ENCODE results near the gene DAPK2. TPM values are rescaled to one million over a fixed set of nuclear protein-coding genes. Genes with fewer than 3 reads are reported as not detected.

DAPK2 gene
- total RNA-seq, 1 donor = 23.5 TPM

DNA sequence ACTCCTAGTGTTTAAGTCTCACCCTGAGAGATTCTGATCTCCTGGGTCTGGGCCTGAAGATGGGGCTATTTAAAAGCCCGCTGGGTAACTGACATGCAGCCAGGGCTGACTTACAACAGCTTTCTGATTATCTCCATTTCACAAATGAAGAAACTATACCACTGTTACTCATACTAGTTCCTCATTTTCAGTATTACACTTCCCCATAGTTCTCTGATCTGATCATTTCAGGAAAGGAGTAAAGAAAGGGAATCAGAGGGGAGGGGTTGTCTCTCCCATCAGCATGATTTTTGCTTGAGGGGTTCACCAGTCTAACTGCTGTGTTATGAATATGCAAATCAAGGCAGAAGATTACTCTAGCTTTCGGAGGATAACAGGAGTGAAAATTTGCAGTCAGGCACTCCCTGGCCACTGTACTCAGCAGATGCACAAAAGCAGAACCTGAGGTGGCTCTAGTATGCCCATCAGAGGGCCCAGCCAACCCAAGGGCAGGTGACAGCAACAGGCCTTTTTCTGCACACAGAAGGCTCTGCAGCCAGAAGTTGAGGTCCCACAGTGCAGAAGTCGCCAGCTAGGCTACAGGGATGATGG, 59.4 kb downstream of the DAPK2 start:
- Histone ChIP-seq H3K4me1 (ENCODE audit: insufficient read depth, low read length) (peaks cover 3% of the 10 kb centered on the region), H3K4me3 (ENCODE audit: insufficient read depth, low read length) (no peak overlapping the region), H3K79me2 (ENCODE audit: insufficient read depth, low read length) (no peaks in the 10 kb centered on the region), H3K9me3 (ENCODE audit: low read depth, low read length) (no peaks in the 10 kb centered on the region), H3K36me3 (ENCODE audit: insufficient read depth, low read length) (no peaks in the 10 kb centered on the region), H3K27ac (ENCODE audit: low read depth, low read length) (no peak overlapping the region), H3K27me3 (ENCODE audit: insufficient read depth, low read length) (peaks cover 2% of the 10 kb centered on the region), H3K4me2 (ENCODE audit: insufficient read depth, low read length) (no peak overlapping the region), H2AFZ (ENCODE audit: low read length) (no peak overlapping the region), H4K20me1 (ENCODE audit: insufficient read depth, low read length) (no peaks in the 10 kb centered on the region)
- TF ChIP-seq CTCF (IDR thresholded peaks at IDR 0.05; ENCODE audit: extremely low read depth, low read depth, low read length) = no peak
- DNase-seq (ENCODE audit: insufficient read length, low spot score, missing footprints) = no peak

DNA sequence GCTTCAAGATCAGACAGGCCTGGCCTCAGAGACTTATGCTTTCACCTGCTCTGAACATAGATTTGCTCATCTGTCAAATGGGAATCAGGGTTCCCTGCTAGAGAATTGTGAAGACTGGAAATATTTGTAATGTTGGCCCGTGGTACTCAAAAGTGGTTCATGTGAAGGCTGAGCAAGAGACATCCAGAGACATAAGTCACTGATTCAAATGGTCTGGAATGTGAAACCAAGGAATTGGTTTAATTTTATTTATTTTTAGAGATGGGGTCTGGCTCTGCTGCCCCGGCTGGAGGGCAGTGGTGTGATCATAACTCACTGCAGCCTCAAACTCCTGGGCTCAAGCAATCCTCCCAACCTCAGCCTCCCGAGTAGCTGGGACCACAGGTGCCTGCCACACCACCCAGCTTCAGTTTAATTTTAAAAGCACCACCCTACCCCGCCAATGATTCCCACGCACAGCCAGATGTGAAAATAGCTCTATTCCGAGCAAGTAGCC, 60.1 kb downstream of the DAPK2 start:
- Histone ChIP-seq H3K4me1 (ENCODE audit: insufficient read depth, low read length) (peaks cover 3% of the 10 kb centered on the region), H2AFZ (ENCODE audit: low read length) (no peak overlapping the region), H3K9me3 (ENCODE audit: low read depth, low read length) (no peaks in the 10 kb centered on the region), H3K36me3 (ENCODE audit: insufficient read depth, low read length) (no peaks in the 10 kb centered on the region), H3K27ac (ENCODE audit: low read depth, low read length) (no peak overlapping the region), H4K20me1 (ENCODE audit: insufficient read depth, low read length) (no peaks in the 10 kb centered on the region), H3K4me3 (ENCODE audit: insufficient read depth, low read length) (no peak overlapping the region), H3K4me2 (ENCODE audit: insufficient read depth, low read length) (no peak overlapping the region), H3K79me2 (ENCODE audit: insufficient read depth, low read length) (no peaks in the 10 kb centered on the region), H3K27me3 (ENCODE audit: insufficient read depth, low read length) (peaks cover 2% of the 10 kb centered on the region)
- DNase-seq (ENCODE audit: insufficient read length, low spot score, missing footprints) = no peak
- no peak for TF ChIP-seq CTCF (IDR thresholded peaks at IDR 0.05; ENCODE audit: extremely low read depth, low read depth, low read length)

DNA sequence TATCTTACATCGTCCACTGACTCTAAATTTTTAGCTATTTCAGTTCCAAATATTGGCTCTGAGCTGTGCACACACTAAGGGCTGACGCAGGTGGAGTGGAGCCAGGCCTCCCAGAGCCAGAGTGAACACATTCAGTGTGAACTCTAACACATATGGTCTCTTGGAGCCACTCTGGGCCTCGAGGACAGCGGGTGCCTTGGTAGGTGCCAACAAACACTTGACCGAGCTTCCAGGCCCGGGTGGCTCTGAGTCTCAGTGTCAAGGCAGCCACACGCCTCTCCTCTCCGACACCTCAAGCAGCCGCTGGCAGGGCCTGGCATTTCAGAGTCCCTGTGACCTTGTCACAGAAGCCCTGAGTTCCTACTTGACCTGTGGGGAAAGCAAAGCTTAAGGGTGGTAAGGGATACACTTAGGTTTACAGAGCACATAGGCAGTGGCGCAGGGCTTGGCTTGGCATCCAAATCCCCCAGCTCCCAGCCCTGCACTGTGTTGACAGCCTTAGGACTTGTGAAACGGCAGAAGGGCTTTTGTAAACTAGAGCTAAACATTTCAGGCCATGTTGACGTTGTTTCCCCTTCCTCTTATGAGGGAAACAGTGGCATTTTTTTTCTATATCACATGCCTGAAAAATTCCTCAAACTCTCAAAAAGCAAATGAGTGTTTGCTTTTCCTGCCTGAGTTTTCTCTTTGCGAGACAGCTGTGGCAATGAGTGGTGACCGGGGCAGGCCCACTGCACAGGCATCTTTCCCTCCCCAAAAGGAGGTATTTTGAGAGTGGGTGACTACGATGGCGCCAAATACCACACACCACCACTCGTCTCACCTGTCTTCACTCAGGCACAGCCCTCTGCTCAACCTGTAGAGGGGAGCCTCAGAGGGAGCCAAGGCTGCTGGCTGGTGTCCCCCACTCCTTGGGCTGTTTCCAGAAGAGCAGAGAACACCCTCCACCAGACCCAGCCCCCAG, 60.8 kb downstream of the DAPK2 start:
- no peak for TF ChIP-seq CTCF (IDR thresholded peaks at IDR 0.05; ENCODE audit: extremely low read depth, low read depth, low read length)
- H3K4me1 ChIP-seq (ENCODE audit: insufficient read depth, low read length) = peaks cover 3% of the 10 kb centered on the region
- H3K27ac ChIP-seq (ENCODE audit: low read depth, low read length) = no peak overlapping the region
- no peaks in the 10 kb centered on the region for H3K36me3 ChIP-seq (ENCODE audit: insufficient read depth, low read length)
- no peaks in the 10 kb centered on the region for H4K20me1 ChIP-seq (ENCODE audit: insufficient read depth, low read length)
- H3K79me2 ChIP-seq (ENCODE audit: insufficient read depth, low read length) = no peaks in the 10 kb centered on the region
- no peaks in the 10 kb centered on the region for H3K27me3 ChIP-seq (ENCODE audit: insufficient read depth, low read length)
- no peaks in the 10 kb centered on the region for H3K9me3 ChIP-seq (ENCODE audit: low read depth, low read length)
- no peak for DNase-seq (ENCODE audit: insufficient read length, low spot score, missing footprints)
- H3K4me2 ChIP-seq (ENCODE audit: insufficient read depth, low read length) = no peak overlapping the region
- H3K4me3 ChIP-seq (ENCODE audit: insufficient read depth, low read length) = no peak overlapping the region
- no peak overlapping the region for H2AFZ ChIP-seq (ENCODE audit: low read length)

GRCh38 chr15:63984331-63984730, 62.0 kb downstream of the DAPK2 start:
- Histone ChIP-seq H3K36me3 (ENCODE audit: insufficient read depth, low read length) (no peaks in the 10 kb centered on the region), H3K27ac (ENCODE audit: low read depth, low read length) (no peak overlapping the region), H3K4me1 (ENCODE audit: insufficient read depth, low read length) (peaks cover 3% of the 10 kb centered on the region), H3K27me3 (ENCODE audit: insufficient read depth, low read length) (no peaks in the 10 kb centered on the region), H2AFZ (ENCODE audit: low read length) (no peak overlapping the region), H4K20me1 (ENCODE audit: insufficient read depth, low read length) (no peaks in the 10 kb centered on the region), H3K4me2 (ENCODE audit: insufficient read depth, low read length) (no peak overlapping the region), H3K9me3 (ENCODE audit: low read depth, low read length) (no peaks in the 10 kb centered on the region), H3K79me2 (ENCODE audit: insufficient read depth, low read length) (no peaks in the 10 kb centered on the region), H3K4me3 (ENCODE audit: insufficient read depth, low read length) (no peak overlapping the region)
- TF ChIP-seq CTCF (IDR thresholded peaks at IDR 0.05; ENCODE audit: extremely low read depth, low read depth, low read length) = no peak
- DNase-seq (ENCODE audit: insufficient read length, low spot score, missing footprints) = no peak
